SH-SY5Y (cell line): ENCODE data around the gene PLLP.

ENCODE experiments used
- GATA2 ChIP-seq: IDR thresholded peaks from 2 replicates; pipeline ENCODE4 v1.6.1; 2011; ENCODE audit warnings: mild to moderate bottlenecking, low read depth, low read length
- GATA3 ChIP-seq: IDR thresholded peaks from 2 replicates; pipeline ENCODE4 v1.6.1; 2011; ENCODE audit warnings: low read depth, mild to moderate bottlenecking, low read length, moderate library complexity

DNA sequence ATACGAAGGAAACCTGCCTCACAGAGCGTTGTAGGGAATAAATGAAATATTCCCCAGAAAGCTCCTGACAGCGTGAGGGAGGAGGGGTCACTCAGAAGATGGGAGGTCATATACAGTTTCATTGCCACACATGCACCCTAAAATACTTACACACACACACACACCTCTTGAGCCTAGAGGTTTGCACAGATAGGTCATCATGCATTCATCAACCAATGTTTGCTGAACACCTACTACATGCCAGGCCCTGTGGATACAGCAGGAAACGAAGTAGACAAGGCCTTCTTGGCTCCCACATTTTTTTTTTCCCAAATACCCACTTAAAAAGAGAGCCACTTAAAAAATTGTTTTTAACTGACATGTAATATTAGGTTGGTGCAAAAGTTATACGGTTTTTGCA is 907 bp upstream of the PLLP start:
- TF ChIP-seq GATA2, result no peak
- no peak for TF ChIP-seq GATA3
